Measurements from ENCODE around the gene CPLANE1.

- TF ChIP-seq CTCF (IDR thresholded peaks at IDR 0.05 in 2 of 3, conservative IDR thresholded peaks at IDR 0.05 in 1 of 3; ENCODE audit: control insufficient read depth in 2 of 3, extremely low read depth in 1 of 3, insufficient read depth in 1 of 3, low read depth in 3 of 3, low read length in 3 of 3) (no peak), JUND (IDR thresholded peaks at IDR 0.05; ENCODE audit: low read depth, low read length) (no peak), REST (IDR thresholded peaks at IDR 0.05; ENCODE audit: low read depth, low read length) (no peak), RFX5 (IDR thresholded peaks at IDR 0.05; ENCODE audit: low read depth, low read length) (no peak), TAF1 (IDR thresholded peaks at IDR 0.05; ENCODE audit: borderline replicate concordance, low read depth, low read length) (no peak), FOXM1 (IDR thresholded peaks at IDR 0.05; ENCODE audit: low read depth, low read length) (no peak), RELA (IDR thresholded peaks at IDR 0.05; ENCODE audit: borderline replicate concordance, partially characterized antibody) (no peak), RAD21 (IDR thresholded peaks at IDR 0.05; ENCODE audit: insufficient read depth, low read depth, low read length) (no peak), EZH2 (IDR thresholded peaks at IDR 0.05; ENCODE audit: borderline replicate concordance, control insufficient read depth, low read depth, low read length) (no peak)
Observed at GRCh38 chr5:37206736-37207135, 42.4 kb downstream of the CPLANE1 start.
